MCF 10A (cell line): ENCODE results near the gene WTIP. TPM values are rescaled to one million over a fixed set of nuclear protein-coding genes. Genes with fewer than 3 reads are reported as not detected.
A peak's percentile ranks its signal among the peaks of the same experiment; 100 is the strongest.

Experiments
- Bru-seq: library from RNA; stranded (reverse); fragments of 400-500 nt; gene quantifications from one replicate; lab custom pipeline; 2021; lab: Mats Ljungman, UMichigan
- BruChase-seq, 2 experiments: library from RNA; stranded (reverse); fragments of 400-500 nt; gene quantifications; one replicate each; lab custom pipeline; 2021; lab: Mats Ljungman, UMichigan
- BruUV-seq: library from RNA; stranded (reverse); fragments of 400-500 nt; replicated peaks from 2 replicates; lab custom pipeline; 2021; lab: Mats Ljungman, UMichigan
- CTCF ChIA-PET: fragments of 300-600 bp; sonication (Branson Sonifier 250); formaldehyde crosslinking; extraction: SDS; loops from one replicate; lab custom pipeline; 2021; ENCODE audit warnings: antibody characterized with exemption, inconsistent platforms; lab: Yijun Ruan, JAX
- POLR2A ChIA-PET: fragments of 300-600, 350-650 bp; sonication (Branson Sonifier 250); formaldehyde crosslinking; extraction: SDS; loops from one replicate; lab custom pipeline; 2020; ENCODE audit warnings: antibody characterized with exemption, inconsistent platforms; lab: Yijun Ruan, JAX
- DNase-seq: peaks from one replicate; pipeline ENCODE4 v3.0.0-alpha.2; 2018; ENCODE audit not compliant: unreplicated experiment
- H3K27ac Mint-ChIP-seq: one replicate; pipeline ENCODE4 v1.8.0; 2022; ENCODE audit warnings: mild to moderate bottlenecking, low read depth, mixed read lengths; ENCODE audit not compliant: unreplicated experiment
- H3K27me3 Mint-ChIP-seq: one replicate; pipeline ENCODE4 v1.8.0; 2022; ENCODE audit warnings: mixed read lengths; ENCODE audit not compliant: insufficient read depth, unreplicated experiment
- H3K36me3 Mint-ChIP-seq: one replicate; pipeline ENCODE4 v1.8.0; 2022; ENCODE audit warnings: mild to moderate bottlenecking, moderate library complexity, mixed read lengths; ENCODE audit not compliant: insufficient read depth, unreplicated experiment
- H3K4me1 Mint-ChIP-seq: one replicate; pipeline ENCODE4 v1.8.0; 2022; ENCODE audit warnings: mixed read lengths; ENCODE audit not compliant: insufficient read depth, unreplicated experiment
- H3K4me3 Mint-ChIP-seq: one replicate; pipeline ENCODE4 v1.8.0; 2022; ENCODE audit warnings: mild to moderate bottlenecking, moderate library complexity, mixed read lengths; ENCODE audit not compliant: unreplicated experiment
- H3K9me3 Mint-ChIP-seq: one replicate; pipeline ENCODE4 v1.8.0; 2022; ENCODE audit warnings: mixed read lengths; ENCODE audit not compliant: unreplicated experiment
- CTCF ChIP-seq: fragments of 200-600 bp; IDR thresholded peaks from one replicate; pipeline ENCODE4 v1.8.0; 2022; ENCODE audit warnings: antibody characterized with exemption, mild to moderate bottlenecking; ENCODE audit not compliant: unreplicated experiment
- intact Hi-C: fragments of 100-400 bp; cut with micrococcal nuclease; formaldehyde crosslinking; loops from 2 replicates; pipeline ENCODE4 v1.14.1; 2022
- long read RNA-seq: library from polyadenylated mRNA; stranded (forward); transcript quantifications from one replicate; pipeline ENCODE4 v2.0.0, GENCODE V29; 2022
- total RNA-seq: library from RNA; stranded (reverse); gene quantifications from 2 replicates; pipeline ENCODE4 v1.2.3, GENCODE V29; 2022

The WTIP gene
- total RNA-seq = 15.9 and 22.6 TPM in 2 replicates
- percentile 51 among the genes with signal in this experiment for Bru-seq, nascent RNA
- percentile 58 among the genes with signal in this experiment for BruChase-seq, experiment 1, labeled RNA remaining after a 6-hour chase
- BruChase-seq, experiment 2, labeled RNA remaining after a 2-hour chase = percentile 62 among the genes with signal in this experiment
- long read RNA-seq, full-length matches to known transcripts = 34 of 49 reads
- long read RNA-seq, partial matches to known transcripts = 1 of 49 reads
- long read RNA-seq, other reads (novel, unspliced or antisense) = 14 of 49 reads

GRCh38 chr19:34480971-34481841 is at the start of gene WTIP:
TSS of gene WTIP (plus strand) at chr19:34481758. CDS start at chr19:34481975, 217 bp downstream.
- Mint-ChIP-seq H3K4me3 (peak within 1 kb of the TSS; percentile 76), H3K4me1 (peaks cover 21% of the 10 kb centered on the region), H3K9me3 (no peaks in the 10 kb centered on the region), H3K27ac (peak within 1 kb of the TSS; percentile 31), H3K27me3 (no peaks in the 10 kb centered on the region), H3K36me3 (peaks cover 5% of the 10 kb centered on the region)
- POLR2A ChIA-PET = interaction anchor here (1.2 kb wide), 1 partner anchor 54 kb away, joined by 3 read pairs; no protein-coding TSS in a partner anchor
- DNase-seq = peak; percentile 58
- intact Hi-C loops = no loop called here
- TF ChIP-seq CTCF = no peak
- CTCF ChIA-PET = interaction anchor here (0.5 to 0.8 kb wide), 3 partner anchors 23 to 68 kb away, joined by 3 read pairs; no protein-coding TSS in a partner anchor
- BruUV-seq = no TSS peak

GRCh38 chr19:34432797-34433196 is 48.8 kb upstream of the WTIP start:
- Mint-ChIP-seq H3K27ac (no peak overlapping the region), H3K36me3 (peaks cover 60% of the 10 kb centered on the region), H3K4me3 (no peak overlapping the region), H3K27me3 (no peaks in the 10 kb centered on the region), H3K4me1 (peaks cover 13% of the 10 kb centered on the region), H3K9me3 (no peaks in the 10 kb centered on the region)
- intact Hi-C loops = no loop called here
- ChIA-PET POLR2A (interaction anchor here (0.7 kb wide), 1 partner anchor 9 kb away, joined by 3 read pairs; no protein-coding TSS in a partner anchor), CTCF (interaction anchor here (1.0 kb wide), 1 partner anchor 11 kb away, joined by 4 read pairs; no protein-coding TSS in a partner anchor)
- TF ChIP-seq CTCF = no peak
- no TSS peak for BruUV-seq
- DNase-seq = no peak

- CTCF ChIA-PET = interaction anchor here (0.6 to 1.0 kb wide), 4 partner anchors 8 to 534 kb away, joined by 3 to 5 read pairs (median 3); partner anchors contain the start of gene UBA2
Observed at GRCh38 chr19:34436716-34437115, 44.8 kb upstream of the WTIP start.

More at GRCh38 chr19:34436716-34437115, 44.8 kb upstream of the WTIP start:
- POLR2A ChIA-PET = no interaction called here
- Mint-ChIP-seq H3K9me3 (no peaks in the 10 kb centered on the region), H3K4me1 (no peaks in the 10 kb centered on the region), H3K36me3 (peaks cover 92% of the 10 kb centered on the region), H3K4me3 (no peak overlapping the region), H3K27me3 (no peaks in the 10 kb centered on the region), H3K27ac (no peak overlapping the region)
- no peak for TF ChIP-seq CTCF
- intact Hi-C loops = no loop called here
- DNase-seq = no peak
- BruUV-seq = no TSS peak
